B cell (primary cell): ENCODE data around the gene FEV. TPM values are rescaled to one million over a fixed set of nuclear protein-coding genes. Genes with fewer than 3 reads are reported as not detected.

Experiments used
- ATAC-seq: fragments of 200-7000 bp; cut with Tn5 transposase; one replicate; pipeline ENCODE4 v1.10.0; 2021; ENCODE audit warnings: low read depth, mild to moderate bottlenecking, moderate number of reproducible peaks, moderate library complexity
- CTCF ChIA-PET: fragments of 350-600 bp; sonication (Branson Sonifier 250); formaldehyde crosslinking; loops from one replicate; lab custom pipeline; 2021; ENCODE audit warnings: antibody characterized with exemption, inconsistent platforms; lab: Charles Lee
- POLR2A ChIA-PET: fragments of 350-600 bp; sonication (Branson Sonifier 250); formaldehyde crosslinking; loops from one replicate; lab custom pipeline; 2021; ENCODE audit warnings: antibody characterized with exemption; lab: Charles Lee
- DNase-seq: peaks from one replicate; pipeline ENCODE4 v3.0.0; 2013
- H2AFZ ChIP-seq: 2 replicates; pipeline ENCODE4 v1.6.1; 2012; ENCODE audit warnings: mild to moderate bottlenecking, low read depth, low read length; ENCODE audit not compliant: insufficient read depth, poor library complexity, severe bottlenecking
- H3K27ac ChIP-seq, 2 donors: 1 replicate in 1 of 2; 2 replicates in 1 of 2; pipeline ENCODE4 v1.5.1; 2012 to 2013; ENCODE audit warnings: low read length in 2 of 2, mild to moderate bottlenecking in 2 of 2, moderate library complexity in 1 of 2
- H3K27me3 ChIP-seq, 4 experiments: fragments of 200-600 bp in 1 of 4; sonication (generic) in 1 of 4; replicated peaks in 1 of 4; 1 replicate in 2 of 4; 2 replicates in 2 of 4; pipeline versions ENCODE4 v1.6.1 to v1.7.0; 2013 to 2016; ENCODE audit warnings: low read length in 3 of 4, mild to moderate bottlenecking in 2 of 4, mixed read lengths in 1 of 4, moderate library complexity in 1 of 4; ENCODE audit not compliant: insufficient read depth in 4 of 4, control insufficient read depth in 3 of 4; ENCODE audit errors: control extremely low read depth in 1 of 4
- H3K36me3 ChIP-seq, 2 experiments: replicated peaks in 1 of 2; 1 replicate in 1 of 2; 2 replicates in 1 of 2; pipeline versions ENCODE4 v1.6.1 to v1.7.1; 2013; ENCODE audit warnings: low read length in 1 of 2; ENCODE audit not compliant: insufficient read depth in 2 of 2, control insufficient read depth in 1 of 2; ENCODE audit errors: control extremely low read depth in 1 of 2, extremely low read depth in 1 of 2
- H3K4me1 ChIP-seq, 2 donors: fragments of 200-600 bp in 1 of 2; sonication (generic) in 1 of 2; 1 replicate in 1 of 2; 2 replicates in 1 of 2; pipeline versions ENCODE4 v1.5.1 to v1.6.1; 2013 to 2017; ENCODE audit warnings: low read length in 2 of 2; ENCODE audit not compliant: control insufficient read depth in 2 of 2, insufficient read depth in 2 of 2
- H3K4me2 ChIP-seq: replicated peaks from 2 replicates; pipeline ENCODE3; 2012; ENCODE audit warnings: mild to moderate bottlenecking, low read depth, low read length; ENCODE audit not compliant: poor library complexity, severe bottlenecking
- H3K4me3 ChIP-seq, 5 experiments: fragments of 200-600 bp in 1 of 5; sonication (generic) in 1 of 5; 1 replicate in 3 of 5; 2 replicates in 2 of 5; pipeline versions ENCODE4 v1.5.1 to v1.7.0; 2011 to 2016; ENCODE audit warnings: low read length in 4 of 5, mild to moderate bottlenecking in 4 of 5, low read depth in 2 of 5, control low read depth in 1 of 5, moderate library complexity in 1 of 5; ENCODE audit not compliant: insufficient read depth in 1 of 5; ENCODE audit errors: control extremely low read depth in 1 of 5, extremely low read depth in 1 of 5
- H3K79me2 ChIP-seq: fragments of 200-600 bp; sonication (generic); one replicate; pipeline ENCODE4 v1.6.0; 2016; ENCODE audit warnings: low read length; ENCODE audit not compliant: control insufficient read depth, insufficient read depth
- H3K9ac ChIP-seq: fragments of 200-600 bp; sonication (generic); 2 replicates; pipeline ENCODE4 v1.6.1; 2017; ENCODE audit warnings: mild to moderate bottlenecking, low read length, moderate library complexity
- H3K9me3 ChIP-seq, 3 donors: one replicate each; pipeline versions ENCODE4 v1.6.1 to v1.7.1; 2013; ENCODE audit warnings: low read length in 2 of 3; ENCODE audit not compliant: control insufficient read depth in 2 of 3, insufficient read depth in 1 of 3; ENCODE audit errors: control extremely low read depth in 1 of 3
- H4K20me1 ChIP-seq: 2 replicates; pipeline ENCODE4 v1.6.0; 2012; ENCODE audit warnings: mild to moderate bottlenecking, low read length; ENCODE audit not compliant: insufficient read depth, control insufficient read depth, poor library complexity, severe bottlenecking
- H3K27ac Mint-ChIP-seq: one replicate; pipeline ENCODE4 v1.8.0; 2021; ENCODE audit warnings: mixed read lengths
- H3K27me3 Mint-ChIP-seq: one replicate; pipeline ENCODE4 v1.8.0; 2021; ENCODE audit warnings: mixed read lengths
- H3K4me1 Mint-ChIP-seq: one replicate; pipeline ENCODE4 v1.8.0; 2021; ENCODE audit warnings: mixed read lengths
- H3K4me3 Mint-ChIP-seq: one replicate; pipeline ENCODE4 v1.8.0; 2021; ENCODE audit warnings: mixed read lengths
- H3K9me3 Mint-ChIP-seq: one replicate; pipeline ENCODE4 v1.8.0; 2022; ENCODE audit warnings: mixed read lengths; ENCODE audit not compliant: insufficient read depth
- EZH2 ChIP-seq: IDR thresholded peaks from 2 replicates; pipeline ENCODE4 v1.6.1; 2012; ENCODE audit warnings: borderline replicate concordance, low read depth, mild to moderate bottlenecking, moderate library complexity, low read length; ENCODE audit not compliant: insufficient read depth, poor library complexity, severe bottlenecking
- WGBS: methylation state at CpG from one replicate; pipeline ENCODE4 v1.1.5; 2013; ENCODE audit warnings: missing lambda C conversion rate; ENCODE audit not compliant: insufficient coverage; 5-methylcytosine and 5-hydroxymethylcytosine counted together
- intact Hi-C: fragments of 100-400 bp; cut with micrococcal nuclease; formaldehyde crosslinking; loops from one replicate; pipeline ENCODE4 v1.10.0; 2022
- polyA plus RNA-seq: library from polyadenylated mRNA; depleted of rRNA; stranded (reverse); fragments of >200 nt; gene quantifications from 2 replicates; pipeline ENCODE4 v1.2.3, GENCODE V29; 2012
- total RNA-seq, 2 donors: library from RNA; stranded (reverse); fragments of 120-200 nt in 1 of 2; gene quantifications; 1 replicate in 1 of 2; 2 replicates in 1 of 2; pipeline versions ENCODE4 v1.2.3 to v1.2.4, GENCODE V29; 2013 to 2022
- TF ChIP-seq, protein P1 (sequence below): fragments of 200-600 bp; IDR thresholded peaks from one replicate; pipeline ENCODE4 v1.8.0; 2022; ENCODE audit warnings: antibody characterized with exemption, mild to moderate bottlenecking

FEV gene
- total and polyA plus RNA-seq, 2 donors (not counting 1 experiment from before 2014, with no cell fraction given) = not detected

- H4K20me1 ChIP-seq = no peaks in the 10 kb centered on the region
- no peaks in the 10 kb centered on the region for H3K79me2 ChIP-seq
- H3K4me2 ChIP-seq = no peak overlapping the region
- ChIA-PET CTCF (interaction anchor here (0.8 to 3.3 kb wide), 5 partner anchors 8 to 122 kb away, joined by 3 to 17 read pairs (median 4); no protein-coding TSS in a partner anchor), POLR2A (interaction anchor here (0.6 kb wide), 1 partner anchor 503 kb away, joined by 6 read pairs; no protein-coding TSS in a partner anchor)
- Mint-ChIP-seq H3K9me3 (no peaks in the 10 kb centered on the region), H3K27me3 (peaks cover 53% of the 10 kb centered on the region), H3K4me3 (no peak overlapping the region), H3K27ac (no peak overlapping the region), H3K4me1 (peaks cover 24% of the 10 kb centered on the region)
- H2AFZ ChIP-seq = no peak overlapping the region
- peaks cover 36 to 53% of the 10 kb centered on the region in 2 donors for H3K4me1 ChIP-seq
- no peak overlapping the region for H3K9ac ChIP-seq
- no peak for DNase-seq
- H3K4me3 ChIP-seq = no peak overlapping the region
- intact Hi-C loops = loop anchor here (10.0 kb wide), 1 partner anchor 58 kb away; no protein-coding TSS in a partner anchor
- peaks cover 0 to 90% (median 52%) of the 10 kb centered on the region in 4 experiments for H3K27me3 ChIP-seq
- no peak for TF ChIP-seq EZH2
- TF ChIP-seq, protein P1, sequence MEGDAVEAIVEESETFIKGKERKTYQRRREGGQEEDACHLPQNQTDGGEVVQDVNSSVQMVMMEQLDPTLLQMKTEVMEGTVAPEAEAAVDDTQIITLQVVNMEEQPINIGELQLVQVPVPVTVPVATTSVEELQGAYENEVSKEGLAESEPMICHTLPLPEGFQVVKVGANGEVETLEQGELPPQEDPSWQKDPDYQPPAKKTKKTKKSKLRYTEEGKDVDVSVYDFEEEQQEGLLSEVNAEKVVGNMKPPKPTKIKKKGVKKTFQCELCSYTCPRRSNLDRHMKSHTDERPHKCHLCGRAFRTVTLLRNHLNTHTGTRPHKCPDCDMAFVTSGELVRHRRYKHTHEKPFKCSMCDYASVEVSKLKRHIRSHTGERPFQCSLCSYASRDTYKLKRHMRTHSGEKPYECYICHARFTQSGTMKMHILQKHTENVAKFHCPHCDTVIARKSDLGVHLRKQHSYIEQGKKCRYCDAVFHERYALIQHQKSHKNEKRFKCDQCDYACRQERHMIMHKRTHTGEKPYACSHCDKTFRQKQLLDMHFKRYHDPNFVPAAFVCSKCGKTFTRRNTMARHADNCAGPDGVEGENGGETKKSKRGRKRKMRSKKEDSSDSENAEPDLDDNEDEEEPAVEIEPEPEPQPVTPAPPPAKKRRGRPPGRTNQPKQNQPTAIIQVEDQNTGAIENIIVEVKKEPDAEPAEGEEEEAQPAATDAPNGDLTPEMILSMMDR = no peak
- H3K36me3 ChIP-seq = no peaks in the 10 kb centered on the region
- no peak overlapping the region for H3K27ac ChIP-seq
- WGBS = 58% methylated on average over 3 of the region's 4 CpGs
- ATAC-seq = no peak
- H3K9me3 ChIP-seq = peaks cover 0 to 29% (median 0%) of the 10 kb centered on the region in 3 donors
These were observed 12.0 kb upstream of the FEV start for GRCh38 chr2:218996937-218997336.
